ENCODE results near the gene ANKRD10.

ANKRD10 gene

DNA sequence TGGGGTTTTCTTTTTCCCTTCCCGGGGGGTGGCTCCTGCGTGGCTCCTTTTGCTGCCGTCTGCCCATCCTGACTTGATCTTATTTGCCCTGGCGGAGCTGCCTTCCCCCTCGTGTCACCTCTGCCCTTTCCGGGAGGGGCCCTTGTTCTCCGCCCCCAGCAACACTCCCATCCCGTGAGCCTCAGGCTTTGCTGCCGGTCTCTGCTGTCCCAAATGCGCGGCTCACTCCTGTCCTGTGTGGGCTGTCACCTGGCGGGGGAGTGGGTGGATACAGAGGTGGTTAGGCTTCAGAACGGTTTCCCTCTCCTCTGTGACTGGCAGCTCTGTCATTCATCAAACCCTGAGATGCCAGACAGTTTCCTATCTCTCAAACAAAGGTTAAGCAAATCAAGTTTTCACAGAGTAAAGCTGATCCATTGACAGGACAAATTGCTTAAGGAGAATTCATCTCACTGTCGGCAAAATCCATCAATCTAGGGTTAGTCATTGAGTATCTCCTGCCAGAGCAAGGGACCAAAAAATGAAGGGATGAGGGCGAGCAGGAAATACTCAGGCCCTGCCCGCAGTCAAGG, 84.0 kb downstream of the ANKRD10 start:
- Histone ChIP-seq H3K27ac (ENCODE audit: low read depth, low read length) (no peak overlapping the region), H3K4me2 (ENCODE audit: low read length) (no peak overlapping the region), H3K27me3 (ENCODE audit: control insufficient read depth, low read length) (peaks cover 6% of the 10 kb centered on the region; the same call in 1 of the 2 replicates), H3K4me1 (ENCODE audit: control insufficient read depth, low read length) (no peaks in the 10 kb centered on the region), H3K9me3 (ENCODE audit: control insufficient read depth, insufficient read depth, low read length) (no peaks in the 10 kb centered on the region), H4K20me1 (ENCODE audit: control insufficient read depth, insufficient read depth, low read depth, low read length) (no peaks in the 10 kb centered on the region; the same call in 1 of the 2 replicates), H3K36me3 (ENCODE audit: control insufficient read depth, low read length) (no peaks in the 10 kb centered on the region), H3K4me3 (ENCODE audit: low read length) (no peak overlapping the region), H3K9me2 (replicated peaks; ENCODE audit: control insufficient read depth, low read length) (no peaks in the 10 kb centered on the region), H3F3A (ENCODE audit: control insufficient read depth, insufficient read depth) (no peaks in the 10 kb centered on the region), H3K79me2 (ENCODE audit: control insufficient read depth, low read length) (no peaks in the 10 kb centered on the region)
- no peak for TF ChIP-seq EZH2phosphoT487 (IDR thresholded peaks at IDR 0.05; ENCODE audit: borderline replicate concordance, low read length)
- TF ChIP-seq, protein P1, sequence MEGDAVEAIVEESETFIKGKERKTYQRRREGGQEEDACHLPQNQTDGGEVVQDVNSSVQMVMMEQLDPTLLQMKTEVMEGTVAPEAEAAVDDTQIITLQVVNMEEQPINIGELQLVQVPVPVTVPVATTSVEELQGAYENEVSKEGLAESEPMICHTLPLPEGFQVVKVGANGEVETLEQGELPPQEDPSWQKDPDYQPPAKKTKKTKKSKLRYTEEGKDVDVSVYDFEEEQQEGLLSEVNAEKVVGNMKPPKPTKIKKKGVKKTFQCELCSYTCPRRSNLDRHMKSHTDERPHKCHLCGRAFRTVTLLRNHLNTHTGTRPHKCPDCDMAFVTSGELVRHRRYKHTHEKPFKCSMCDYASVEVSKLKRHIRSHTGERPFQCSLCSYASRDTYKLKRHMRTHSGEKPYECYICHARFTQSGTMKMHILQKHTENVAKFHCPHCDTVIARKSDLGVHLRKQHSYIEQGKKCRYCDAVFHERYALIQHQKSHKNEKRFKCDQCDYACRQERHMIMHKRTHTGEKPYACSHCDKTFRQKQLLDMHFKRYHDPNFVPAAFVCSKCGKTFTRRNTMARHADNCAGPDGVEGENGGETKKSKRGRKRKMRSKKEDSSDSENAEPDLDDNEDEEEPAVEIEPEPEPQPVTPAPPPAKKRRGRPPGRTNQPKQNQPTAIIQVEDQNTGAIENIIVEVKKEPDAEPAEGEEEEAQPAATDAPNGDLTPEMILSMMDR (IDR thresholded peaks at IDR 0.05; ENCODE audit: low read depth, low read length, poor library complexity, severe bottlenecking) = no peak

DNA sequence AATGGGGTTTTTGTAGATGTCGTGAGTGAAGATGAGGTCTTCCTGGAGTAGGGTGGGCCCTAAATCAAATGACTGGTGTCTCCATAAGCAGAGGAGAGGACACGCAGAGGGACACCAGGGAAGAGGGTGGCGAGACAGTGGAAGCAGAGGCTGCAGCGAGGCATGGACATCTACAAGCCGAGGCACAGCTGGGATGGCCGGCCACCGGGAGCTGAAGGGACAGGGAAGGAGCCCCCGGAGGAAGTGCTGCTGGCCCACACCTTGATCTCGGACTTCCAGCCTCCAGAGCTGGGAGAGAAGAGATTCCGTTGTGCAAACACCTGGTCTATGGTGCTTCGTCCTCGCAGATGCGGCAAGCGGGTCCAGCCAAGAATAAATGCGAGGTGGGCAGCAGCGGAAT, 84.5 kb downstream of the ANKRD10 start:
- no peaks in the 10 kb centered on the region for H3F3A ChIP-seq (ENCODE audit: control insufficient read depth, insufficient read depth)
- H3K9me3 ChIP-seq (ENCODE audit: control insufficient read depth, insufficient read depth, low read length) = no peaks in the 10 kb centered on the region
- no peak overlapping the region for H3K4me3 ChIP-seq (ENCODE audit: low read length)
- H3K9me2 ChIP-seq (replicated peaks; ENCODE audit: control insufficient read depth, low read length) = no peaks in the 10 kb centered on the region
- peaks cover under 1% of the 10 kb centered on the region; the same call in 1 of the 2 replicates for H3K27me3 ChIP-seq (ENCODE audit: control insufficient read depth, low read length)
- H4K20me1 ChIP-seq (ENCODE audit: control insufficient read depth, insufficient read depth, low read depth, low read length) = no peaks in the 10 kb centered on the region; the same call in 1 of the 2 replicates
- H3K4me1 ChIP-seq (ENCODE audit: control insufficient read depth, low read length) = no peaks in the 10 kb centered on the region
- H3K27ac ChIP-seq (ENCODE audit: low read depth, low read length) = no peak overlapping the region
- H3K79me2 ChIP-seq (ENCODE audit: control insufficient read depth, low read length) = no peaks in the 10 kb centered on the region
- TF ChIP-seq EZH2phosphoT487 (IDR thresholded peaks at IDR 0.05; ENCODE audit: borderline replicate concordance, low read length) = no peak
- TF ChIP-seq, protein P1 (IDR thresholded peaks at IDR 0.05; ENCODE audit: low read depth, low read length, poor library complexity, severe bottlenecking) = no peak
- no peaks in the 10 kb centered on the region for H3K36me3 ChIP-seq (ENCODE audit: control insufficient read depth, low read length)
- no peak overlapping the region for H3K4me2 ChIP-seq (ENCODE audit: low read length)

DNA sequence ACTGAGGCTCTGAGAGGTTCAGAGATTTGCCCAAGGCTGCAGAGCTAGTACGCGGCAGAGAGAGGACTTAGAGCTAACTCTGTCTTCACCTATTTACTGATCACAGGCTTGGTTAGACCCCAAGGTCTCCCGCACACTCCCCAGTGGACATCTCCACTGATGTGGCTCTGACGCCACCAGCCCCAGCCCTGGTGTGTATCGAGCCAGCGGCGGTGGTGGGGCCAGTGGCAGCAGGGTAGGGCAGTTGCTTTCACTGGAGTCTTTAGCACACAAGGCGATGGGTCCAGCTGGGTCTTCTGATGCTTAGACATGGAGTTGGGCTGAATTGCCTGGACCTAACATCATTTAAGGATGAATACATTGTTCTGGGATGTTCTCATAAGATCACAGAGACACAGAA, 85.4 kb downstream of the ANKRD10 start:
- H3K9me2 ChIP-seq (replicated peaks; ENCODE audit: control insufficient read depth, low read length) = no peaks in the 10 kb centered on the region
- no peak overlapping the region for H3K4me2 ChIP-seq (ENCODE audit: low read length)
- no peak overlapping the region for H3K27ac ChIP-seq (ENCODE audit: low read depth, low read length)
- no peaks in the 10 kb centered on the region for H3K9me3 ChIP-seq (ENCODE audit: control insufficient read depth, insufficient read depth, low read length)
- H4K20me1 ChIP-seq (ENCODE audit: control insufficient read depth, insufficient read depth, low read depth, low read length) = no peaks in the 10 kb centered on the region; the same call in 1 of the 2 replicates
- no peak overlapping the region for H3K4me3 ChIP-seq (ENCODE audit: low read length)
- no peaks in the 10 kb centered on the region for H3F3A ChIP-seq (ENCODE audit: control insufficient read depth, insufficient read depth)
- no peak for TF ChIP-seq EZH2phosphoT487 (IDR thresholded peaks at IDR 0.05; ENCODE audit: borderline replicate concordance, low read length)
- TF ChIP-seq, protein P1 (IDR thresholded peaks at IDR 0.05; ENCODE audit: low read depth, low read length, poor library complexity, severe bottlenecking) = no peak
- no peaks in the 10 kb centered on the region for H3K27me3 ChIP-seq (ENCODE audit: control insufficient read depth, low read length)
- no peaks in the 10 kb centered on the region for H3K36me3 ChIP-seq (ENCODE audit: control insufficient read depth, low read length)
- no peaks in the 10 kb centered on the region for H3K79me2 ChIP-seq (ENCODE audit: control insufficient read depth, low read length)
- no peaks in the 10 kb centered on the region for H3K4me1 ChIP-seq (ENCODE audit: control insufficient read depth, low read length)
